Common myeloid progenitor, CD34-positive (primary cell): ENCODE data around the gene ETV7.

ENCODE experiments used
- CTCF ChIA-PET: fragments of 350-600 bp; sonication (Branson Sonifier 250); formaldehyde crosslinking; loops from one replicate; lab custom pipeline; 2021; ENCODE audit warnings: antibody characterized with exemption; lab: Charles Lee
- POLR2A ChIA-PET: fragments of 350-600 bp; sonication (Branson Sonifier 250); formaldehyde crosslinking; loops from one replicate; lab custom pipeline; 2021; ENCODE audit warnings: antibody characterized with exemption; lab: Charles Lee
- DNase-seq, 3 donors: peaks; one replicate each; pipeline versions ENCODE4 v3.0.0 to v3.0.0-alpha.2; 2013
- H3K27ac ChIP-seq, 2 experiments: 1 replicate in 1 of 2; 2 replicates in 1 of 2; pipeline ENCODE4 v1.7.0; 2013; ENCODE audit warnings: inconsistent platforms in 2 of 2, low read length in 2 of 2, mild to moderate bottlenecking in 2 of 2, low read depth in 1 of 2, moderate library complexity in 1 of 2; ENCODE audit not compliant: severe bottlenecking in 2 of 2, insufficient read depth in 1 of 2, poor library complexity in 1 of 2
- H3K27me3 ChIP-seq, 5 experiments: replicated peaks in 2 of 5; 1 replicate in 3 of 5; 2 replicates in 2 of 5; pipeline versions ENCODE4 v1.6.1 to v1.7.0; 2013; ENCODE audit warnings: low read length in 4 of 5, mild to moderate bottlenecking in 2 of 5, moderate library complexity in 2 of 5, inconsistent platforms in 1 of 5; ENCODE audit not compliant: insufficient read depth in 5 of 5, control insufficient read depth in 4 of 5
- H3K36me3 ChIP-seq, 4 experiments: 1 replicate in 2 of 4; 2 replicates in 2 of 4; pipeline versions ENCODE4 v1.6.1 to v1.7.0; 2013; ENCODE audit warnings: low read length in 3 of 4, control low read depth in 1 of 4, mild to moderate bottlenecking in 1 of 4; ENCODE audit not compliant: control insufficient read depth in 4 of 4, insufficient read depth in 4 of 4
- H3K4me1 ChIP-seq, 4 experiments: 1 replicate in 3 of 4; 2 replicates in 1 of 4; pipeline versions ENCODE4 v1.6.1 to v1.7.1; 2013; ENCODE audit warnings: low read length in 3 of 4, mild to moderate bottlenecking in 3 of 4, control low read depth in 1 of 4, inconsistent platforms in 1 of 4, moderate library complexity in 1 of 4; ENCODE audit not compliant: control insufficient read depth in 4 of 4, insufficient read depth in 4 of 4; ENCODE audit errors: control extremely low read depth in 1 of 4
- H3K4me3 ChIP-seq, 7 experiments: 1 replicate in 4 of 7; 2 replicates in 3 of 7; pipeline versions ENCODE4 v1.5.1 to v1.7.0; 2013; ENCODE audit warnings: mild to moderate bottlenecking in 7 of 7, low read length in 6 of 7, moderate library complexity in 6 of 7, inconsistent platforms in 2 of 7, low read depth in 2 of 7, control low read depth in 1 of 7; ENCODE audit not compliant: insufficient read depth in 4 of 7, control insufficient read depth in 1 of 7; ENCODE audit errors: extremely low read depth in 1 of 7
- H3K9me3 ChIP-seq, 5 experiments: 1 replicate in 4 of 5; 2 replicates in 1 of 5; pipeline versions ENCODE4 v1.6.1 to v1.7.1; 2013; ENCODE audit warnings: low read length in 4 of 5, mild to moderate bottlenecking in 2 of 5, inconsistent platforms in 1 of 5, low read depth in 1 of 5, moderate library complexity in 1 of 5; ENCODE audit not compliant: control insufficient read depth in 4 of 5, insufficient read depth in 2 of 5; ENCODE audit errors: control extremely low read depth in 1 of 5
- WGBS: methylation state at CpG from one replicate; pipeline ENCODE4 v1.1.5; 2013; ENCODE audit not compliant: insufficient coverage; 5-methylcytosine and 5-hydroxymethylcytosine counted together

Gene ETV7

GRCh38 chr6:36384095-36384494 lies 3.4 kb downstream of the ETV7 start:
- H3K27ac ChIP-seq, result no peak overlapping the region
- H3K36me3 ChIP-seq, result no peaks in the 10 kb centered on the region
- 57% methylated on average over 1 of the region's 2 CpGs for WGBS
- H3K9me3 ChIP-seq, result no peaks in the 10 kb centered on the region
- ChIA-PET CTCF (interaction anchor here (1.0 kb wide), 1 partner anchor 10 kb away, joined by 4 read pairs; no protein-coding TSS in a partner anchor), POLR2A (no interaction called here)
- peaks cover 3 to 37% (median 23%) of the 10 kb centered on the region in 5 experiments for H3K27me3 ChIP-seq
- peaks cover 6 to 20% (median 18%) of the 10 kb centered on the region in 4 experiments for H3K4me1 ChIP-seq
- H3K4me3 ChIP-seq, result no peak overlapping the region
- DNase-seq, result no peak

GRCh38 chr6:36383606-36384005 lies 3.9 kb downstream of the ETV7 start:
- Histone ChIP-seq H3K36me3 (no peaks in the 10 kb centered on the region), H3K9me3 (no peaks in the 10 kb centered on the region), H3K27me3 (peaks cover 3 to 33% (median 18%) of the 10 kb centered on the region in 5 experiments), H3K27ac (no peak overlapping the region), H3K4me3 (no peak overlapping the region), H3K4me1 (peaks cover 6 to 20% (median 18%) of the 10 kb centered on the region in 4 experiments)
- ChIA-PET POLR2A (no interaction called here), CTCF (no interaction called here)
- 93% methylated on average over 2 of the region's 2 CpGs for WGBS
- DNase-seq, result no peak

GRCh38 chr6:36382976-36383375 lies 4.5 kb downstream of the ETV7 start:
- 63% methylated on average over 3 of the region's 4 CpGs for WGBS
- CTCF ChIA-PET, result interaction anchor here (0.7 kb wide), 1 partner anchor 25 kb away, joined by 3 read pairs; no protein-coding TSS in a partner anchor
- POLR2A ChIA-PET, result interaction anchor here (0.5 kb wide), 1 partner anchor 115 kb away, joined by 3 read pairs; no protein-coding TSS in a partner anchor

DNA sequence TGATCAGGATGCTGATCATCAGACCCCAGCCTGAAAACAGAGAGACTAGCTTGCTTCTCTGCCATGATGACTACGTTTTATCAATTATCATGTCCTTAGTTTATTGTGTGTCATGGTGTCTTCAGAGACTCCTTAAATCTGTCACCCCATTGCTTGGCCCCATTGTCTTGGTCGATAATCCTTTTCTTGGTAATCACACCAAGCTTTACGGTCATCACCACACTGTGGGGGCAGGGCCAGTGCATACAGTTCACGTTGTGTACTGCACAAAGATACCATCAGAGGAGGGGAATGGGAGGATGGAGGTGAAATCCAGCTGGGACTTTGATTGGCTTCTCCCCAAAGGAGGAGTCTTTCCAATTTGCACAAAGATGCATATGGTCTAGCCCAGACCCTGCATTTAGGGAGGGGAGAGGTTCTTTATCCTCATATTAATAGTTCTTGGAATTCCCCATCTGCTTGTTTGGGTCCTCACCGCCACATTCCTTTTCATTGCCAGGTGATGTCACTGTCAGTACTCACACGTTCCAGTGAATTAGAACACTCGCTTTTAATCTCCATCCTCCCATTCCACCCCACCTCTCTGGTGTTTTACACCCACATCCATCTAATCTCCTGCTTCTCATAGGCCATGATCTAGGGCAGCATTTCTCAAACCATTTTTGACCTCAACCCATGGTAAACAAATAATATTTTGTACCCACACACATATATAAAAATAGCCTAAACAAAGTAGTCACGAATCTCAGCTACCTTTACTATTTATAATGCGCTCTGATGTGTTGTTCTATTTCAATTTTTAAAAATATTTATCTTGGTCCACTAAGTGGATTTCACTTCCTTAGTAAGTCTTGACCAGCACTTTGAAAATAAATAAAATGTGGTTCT lies 5.7 kb downstream of the ETV7 start:
- DNase-seq, result no peak
- H3K4me1 ChIP-seq, result peaks cover 3 to 4% (median 4%) of the 10 kb centered on the region in 4 experiments
- H3K9me3 ChIP-seq, result no peaks in the 10 kb centered on the region
- ChIA-PET POLR2A (no interaction called here), CTCF (interaction anchor here (1.4 kb wide), 1 partner anchor 17 kb away, joined by 3 read pairs; no protein-coding TSS in a partner anchor)
- H3K27me3 ChIP-seq, result peaks cover 0 to 16% (median 2%) of the 10 kb centered on the region in 5 experiments
- H3K36me3 ChIP-seq, result no peaks in the 10 kb centered on the region
- WGBS, result 95% methylated on average over 3 of the region's 9 CpGs
- H3K27ac ChIP-seq, result no peak overlapping the region
- H3K4me3 ChIP-seq, result no peak overlapping the region

More at GRCh38 chr6:36382976-36383375, 4.5 kb downstream of the ETV7 start:
- peaks cover 0 to 28% (median 12%) of the 10 kb centered on the region in 5 experiments for H3K27me3 ChIP-seq
- no peak overlapping the region for H3K4me3 ChIP-seq
- H3K9me3 ChIP-seq, result no peaks in the 10 kb centered on the region
- H3K27ac ChIP-seq, result no peak overlapping the region
- peaks cover 6 to 17% (median 15%) of the 10 kb centered on the region in 4 experiments for H3K4me1 ChIP-seq
- DNase-seq, result no peak
- no peaks in the 10 kb centered on the region for H3K36me3 ChIP-seq

DNA sequence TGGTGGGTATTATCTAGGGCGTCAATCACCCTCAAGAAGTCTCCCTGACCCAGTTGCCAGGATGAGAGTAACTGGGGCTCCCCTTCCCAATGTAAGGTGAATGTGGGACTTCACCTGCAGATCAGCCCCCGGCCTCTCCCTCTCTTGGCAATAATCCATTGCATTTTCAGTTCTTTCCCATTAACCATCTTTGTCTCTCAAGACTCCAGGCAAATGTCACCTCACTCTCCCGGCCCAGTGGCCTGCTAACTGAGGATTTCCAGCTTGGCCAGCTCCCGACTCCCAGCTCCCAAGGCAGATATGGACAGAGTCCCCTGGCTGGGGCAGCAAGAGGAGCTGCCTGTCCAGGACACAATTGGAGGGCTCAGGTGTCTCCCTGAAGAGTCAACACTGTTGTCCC lies 7.3 kb downstream of the ETV7 start:
- Histone ChIP-seq H3K36me3 (no peaks in the 10 kb centered on the region), H3K4me3 (no peak overlapping the region), H3K9me3 (no peaks in the 10 kb centered on the region), H3K27me3 (peaks cover 0 to 7% (median 0%) of the 10 kb centered on the region in 5 experiments), H3K27ac (no peak overlapping the region), H3K4me1 (no peaks in the 10 kb centered on the region)
- DNase-seq, result no peak
- POLR2A ChIA-PET, result no interaction called here
- WGBS, result 93% methylated on average over 4 of the region's 4 CpGs
- CTCF ChIA-PET, result no interaction called here

DNA sequence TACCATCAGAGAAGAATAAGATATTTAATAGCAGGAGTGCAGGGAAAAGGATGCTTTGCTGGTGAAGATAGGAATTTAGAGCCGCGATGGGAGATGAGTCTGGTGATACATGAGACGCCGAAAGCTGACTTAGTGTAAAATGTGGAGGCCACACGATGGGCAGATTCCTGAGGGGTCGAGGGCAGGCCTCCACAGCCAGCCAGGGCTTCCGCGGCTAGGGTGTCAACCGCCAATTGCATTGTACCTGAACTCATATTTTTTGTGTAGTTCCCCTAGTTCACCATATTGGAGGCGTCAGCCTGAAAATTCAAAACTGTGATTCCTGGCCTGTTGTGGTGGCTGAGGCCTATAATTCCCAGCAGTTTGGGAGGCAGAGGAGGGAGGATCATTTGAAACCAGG lies 8.5 kb downstream of the ETV7 start:
- ChIA-PET POLR2A (no interaction called here), CTCF (no interaction called here)
- Histone ChIP-seq H3K36me3 (no peaks in the 10 kb centered on the region), H3K27ac (no peak overlapping the region), H3K27me3 (peaks cover 0 to 11% (median 0%) of the 10 kb centered on the region in 5 experiments), H3K9me3 (no peaks in the 10 kb centered on the region), H3K4me1 (no peaks in the 10 kb centered on the region), H3K4me3 (no peak overlapping the region)
- WGBS, result 93% methylated on average over 9 of the region's 10 CpGs
- no peak for DNase-seq
